ENCODE measurements around the gene SNRK. TPM values are rescaled to one million over a fixed set of nuclear protein-coding genes. Genes with fewer than 3 reads are reported as not detected.

Gene SNRK
- total and polyA plus RNA-seq, 9 of the 15 experiments (the other 6 are each of a cell fraction or from before 2014, with no cell fraction given): 1.7 to 12.3 (median 7.3) TPM

- no peak for TF ChIP-seq ZNF175 (CRISPR knock-in tag; IDR thresholded peaks at IDR 0.05; ENCODE audit: low read depth)
- peak; percentile 30 to 81; a peak in 3 of 4 replicates for TF ChIP-seq NONO (IDR thresholded peaks at IDR 0.05; ENCODE audit: low read depth in 2 of 2, low read length in 1 of 2)
- no peak for TF ChIP-seq DIDO1 (tag; IDR thresholded peaks at IDR 0.05; ENCODE audit: low read depth)
- no peak for TF ChIP-seq NR2F6 (CRISPR knock-in tag; IDR thresholded peaks at IDR 0.05)
- TF ChIP-seq ARHGAP35 (IDR thresholded peaks at IDR 0.05; ENCODE audit: partially characterized antibody): no peak
- TF ChIP-seq MAFF (IDR thresholded peaks at IDR 0.05; ENCODE audit: low read length): no peak
- TF ChIP-seq ESRRA (IDR thresholded peaks at IDR 0.05; ENCODE audit: borderline replicate concordance, low read depth): peak; percentile 66; the same call in 1 of the 2 replicates
- TF ChIP-seq TFAM (CRISPR knock-in tag; conservative IDR thresholded peaks at IDR 0.05): no peak
- TF ChIP-seq ZNF639 (CRISPR knock-in tag; conservative IDR thresholded peaks at IDR 0.05 in 1 of 2, IDR thresholded peaks at IDR 0.05 in 1 of 2): 0 out of 4 replicates have a peak, but pooled peaks of 1 of the 2 experiments have one; percentile 12
- 0 out of 2 replicates have a peak, but pooled peaks have one; percentile 33 for TF ChIP-seq FOSL1 (tag; conservative IDR thresholded peaks at IDR 0.05)
- no peak for TF ChIP-seq SIRT6 (IDR thresholded peaks at IDR 0.05; ENCODE audit: low read depth, low read length)
- TF ChIP-seq DACH1 (IDR thresholded peaks at IDR 0.05; ENCODE audit: partially characterized antibody): no peak
- TF ChIP-seq ARID4B (CRISPR knock-in tag; IDR thresholded peaks at IDR 0.05): peak; percentile 51; the same call in 1 of the 2 replicates
- no peak for TF ChIP-seq TGIF2 (CRISPR knock-in tag; IDR thresholded peaks at IDR 0.05)
These were observed at the start of gene SNRK (continued) for GRCh38 chr3:43286115-43286840.

All from K562 (cell line).